Brain microvascular endothelial cell (primary cell): ENCODE data around the gene ACTG2.

Experiments
- DNase-seq: peaks from one replicate; pipeline ENCODE4 v3.0.0-alpha.2; 2020
- H3K27ac ChIP-seq: fragments of 250-450 bp; sonication (Bioruptor Pico); 2 replicates; pipeline ENCODE4 v1.5.1; 2020; ENCODE audit warnings: mild to moderate bottlenecking, moderate library complexity
- H3K27me3 ChIP-seq: fragments of 250-450 bp; sonication (Bioruptor Pico); replicated peaks from 2 replicates; pipeline ENCODE4 v1.5.1; 2020; ENCODE audit warnings: mild to moderate bottlenecking
- H3K36me3 ChIP-seq: fragments of 250-450 bp; sonication (Bioruptor Pico); replicated peaks from 2 replicates; pipeline ENCODE4 v1.5.1; 2020; ENCODE audit warnings: mild to moderate bottlenecking
- H3K4me3 ChIP-seq: 2 replicates; pipeline ENCODE4 v1.5.1; 2011; ENCODE audit warnings: low read depth, mild to moderate bottlenecking, control low read depth, low read length, moderate library complexity
- CTCF ChIP-seq: IDR thresholded peaks from 2 replicates; pipeline ENCODE4 v1.5.1; 2011; ENCODE audit warnings: low read depth, mild to moderate bottlenecking, moderate library complexity, low read length, control low read depth, inconsistent platforms; ENCODE audit errors: missing control alignments
- in situ Hi-C: cut with HindIII; loops from 2 replicates; pipeline ENCODE4 v1.10.0; 2017; ENCODE audit warnings: low sequenced_read_pairs, low pct_ligation_motif_present

ACTG2 gene

GRCh38 chr2:73906847-73907505, 14.2 kb downstream of the ACTG2 start:
- no peak for TF ChIP-seq CTCF
- DNase-seq, result no peak
- in situ Hi-C loops, result no loop called here
- H3K27ac ChIP-seq, result no peak overlapping the region
- no peak overlapping the region for H3K4me3 ChIP-seq
- no peaks in the 10 kb centered on the region for H3K36me3 ChIP-seq
- H3K27me3 ChIP-seq, result no peaks in the 10 kb centered on the region

- TF ChIP-seq CTCF, result peak; percentile 54
- Histone ChIP-seq H3K27ac (no peak overlapping the region), H3K4me3 (no peak overlapping the region), H3K36me3 (no peaks in the 10 kb centered on the region), H3K27me3 (no peaks in the 10 kb centered on the region)
- in situ Hi-C loops, result no loop called here
- DNase-seq, result peak; percentile 78
These were observed 15.1 kb downstream of the ACTG2 start for GRCh38 chr2:73907840-73908452.

- Histone ChIP-seq H3K27me3 (no peaks in the 10 kb centered on the region), H3K4me3 (no peak overlapping the region), H3K36me3 (no peaks in the 10 kb centered on the region), H3K27ac (no peak overlapping the region)
- in situ Hi-C loops, result no loop called here
- no peak for DNase-seq
- no peak for TF ChIP-seq CTCF
These were observed 16.2 kb downstream of the ACTG2 start for GRCh38 chr2:73908689-73909652.

- no peak for DNase-seq
- Histone ChIP-seq H3K4me3 (no peak overlapping the region), H3K36me3 (peaks cover 2% of the 10 kb centered on the region), H3K27ac (no peak overlapping the region), H3K27me3 (no peaks in the 10 kb centered on the region)
- no peak for TF ChIP-seq CTCF
- in situ Hi-C loops, result no loop called here
These were observed 18.2 kb downstream of the ACTG2 start for GRCh38 chr2:73910873-73911547.

GRCh38 chr2:73911548-73912208, 18.9 kb downstream of the ACTG2 start:
- in situ Hi-C loops, result no loop called here
- peaks cover 2% of the 10 kb centered on the region for H3K36me3 ChIP-seq
- no peak overlapping the region for H3K27ac ChIP-seq
- no peak for DNase-seq
- no peak overlapping the region for H3K4me3 ChIP-seq
- TF ChIP-seq CTCF, result no peak
- H3K27me3 ChIP-seq, result no peaks in the 10 kb centered on the region
